Natural killer cell (primary cell): ENCODE data around the gene KANSL1. TPM values are rescaled to one million over a fixed set of nuclear protein-coding genes. Genes with fewer than 3 reads are reported as not detected.

Source experiments
- ATAC-seq, 3 donors: fragments of 150-1000 bp in 2 of 3; fragments of 200-7000 bp in 1 of 3; cut with Tn5 transposase; 1 replicate in 1 of 3; 2 replicates in 2 of 3; pipeline ENCODE4 v1.10.0; 2021; ENCODE audit warnings: mild to moderate bottlenecking in 2 of 3, moderate library complexity in 2 of 3
- DNase-seq, 2 donors: peaks; one replicate each; pipeline versions ENCODE4 v3.0.0 to v3.0.0-alpha.2; 2013 to 2021; ENCODE audit warnings: mixed read lengths in 1 of 2
- H3K27ac ChIP-seq: one replicate; pipeline ENCODE4 v1.5.1; 2013; ENCODE audit warnings: mild to moderate bottlenecking, low read length
- H3K27me3 ChIP-seq: one replicate; pipeline ENCODE4 v1.6.1; 2013; ENCODE audit warnings: low read length; ENCODE audit not compliant: control insufficient read depth, insufficient read depth
- H3K36me3 ChIP-seq: one replicate; pipeline ENCODE4 v1.6.1; 2013; ENCODE audit warnings: low read length; ENCODE audit not compliant: control insufficient read depth, insufficient read depth
- H3K4me1 ChIP-seq: one replicate; pipeline ENCODE4 v1.6.1; 2013; ENCODE audit warnings: low read length; ENCODE audit not compliant: control insufficient read depth, insufficient read depth
- H3K4me3 ChIP-seq: one replicate; pipeline ENCODE4 v1.5.1; 2013; ENCODE audit warnings: low read length
- H3K9me3 ChIP-seq: one replicate; pipeline ENCODE4 v1.6.1; 2013; ENCODE audit warnings: low read length; ENCODE audit not compliant: control insufficient read depth, insufficient read depth
- H3K27ac Mint-ChIP-seq, 2 donors: one replicate each; pipeline ENCODE4 v1.8.0; 2022; ENCODE audit warnings: mild to moderate bottlenecking in 2 of 2, mixed read lengths in 2 of 2, moderate library complexity in 1 of 2
- H3K27me3 Mint-ChIP-seq, 2 donors: one replicate each; pipeline ENCODE4 v1.8.0; 2022; ENCODE audit warnings: low read depth in 2 of 2, mixed read lengths in 2 of 2
- H3K36me3 Mint-ChIP-seq: one replicate; pipeline ENCODE4 v1.8.0; 2022; ENCODE audit warnings: mixed read lengths
- H3K4me1 Mint-ChIP-seq, 2 donors: one replicate each; pipeline ENCODE4 v1.8.0; 2022; ENCODE audit warnings: mixed read lengths in 2 of 2
- H3K4me3 Mint-ChIP-seq: one replicate; pipeline ENCODE4 v1.8.0; 2022; ENCODE audit warnings: mild to moderate bottlenecking, moderate library complexity, mixed read lengths
- H3K9me3 Mint-ChIP-seq, 2 donors: one replicate each; pipeline ENCODE4 v1.8.0; 2022; ENCODE audit warnings: mixed read lengths in 2 of 2
- WGBS: methylation state at CpG from one replicate; pipeline ENCODE4 v1.1.7; 2013; ENCODE audit warnings: missing lambda C conversion rate; ENCODE audit not compliant: insufficient coverage; 5-methylcytosine and 5-hydroxymethylcytosine counted together
- intact Hi-C: fragments of 100-400 bp; cut with micrococcal nuclease; formaldehyde crosslinking; loops from one replicate; pipeline ENCODE4 v1.14.2; 2022
- total RNA-seq, 4 donors: library from RNA; stranded (reverse); fragments of 120-200 nt in 1 of 4; gene quantifications; one replicate each; pipeline versions ENCODE4 v1.2.3 to v1.2.4, GENCODE V29; 2013 to 2022
- TF ChIP-seq, protein P1 (sequence below): fragments of 200-600 bp; IDR thresholded peaks from one replicate; pipeline ENCODE4 v1.8.0; 2022; ENCODE audit warnings: antibody characterized with exemption

KANSL1 gene
- total RNA-seq, 3 donors from 2014 or later (not counting 1 experiment from before 2014, with no cell fraction given), result 202 to 240 (median 220) TPM

DNA sequence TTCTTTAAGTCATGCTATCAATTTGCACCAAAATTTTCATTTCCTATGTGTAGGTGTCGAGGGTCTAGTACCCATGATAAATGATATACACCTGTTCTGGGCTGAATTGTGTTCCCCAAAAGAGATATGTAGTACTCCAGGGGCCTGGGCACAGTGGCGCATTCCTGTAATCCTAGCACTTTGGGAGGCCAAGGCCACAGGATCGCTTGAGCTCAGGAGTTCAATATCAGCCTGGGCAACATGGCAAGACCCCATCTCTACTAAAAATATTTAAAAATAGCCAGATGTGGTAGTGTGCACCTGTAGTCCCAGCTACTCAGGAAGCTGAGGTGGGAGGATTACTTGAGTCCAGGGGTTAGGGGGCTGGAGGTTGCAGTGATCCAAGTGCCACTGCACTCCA is 23.5 kb upstream of the KANSL1 start:
- Histone ChIP-seq H3K4me1 (no peaks in the 10 kb centered on the region), H3K36me3 (peaks cover 2% of the 10 kb centered on the region), H3K27ac (no peak overlapping the region), H3K27me3 (no peaks in the 10 kb centered on the region), H3K4me3 (no peak overlapping the region), H3K9me3 (no peaks in the 10 kb centered on the region)
- intact Hi-C loops, result no loop called here
- no peak overlapping the region for H3K27ac Mint-ChIP-seq
- peaks cover 10% of the 10 kb centered on the region for H3K36me3 Mint-ChIP-seq
- TF ChIP-seq, protein P1, sequence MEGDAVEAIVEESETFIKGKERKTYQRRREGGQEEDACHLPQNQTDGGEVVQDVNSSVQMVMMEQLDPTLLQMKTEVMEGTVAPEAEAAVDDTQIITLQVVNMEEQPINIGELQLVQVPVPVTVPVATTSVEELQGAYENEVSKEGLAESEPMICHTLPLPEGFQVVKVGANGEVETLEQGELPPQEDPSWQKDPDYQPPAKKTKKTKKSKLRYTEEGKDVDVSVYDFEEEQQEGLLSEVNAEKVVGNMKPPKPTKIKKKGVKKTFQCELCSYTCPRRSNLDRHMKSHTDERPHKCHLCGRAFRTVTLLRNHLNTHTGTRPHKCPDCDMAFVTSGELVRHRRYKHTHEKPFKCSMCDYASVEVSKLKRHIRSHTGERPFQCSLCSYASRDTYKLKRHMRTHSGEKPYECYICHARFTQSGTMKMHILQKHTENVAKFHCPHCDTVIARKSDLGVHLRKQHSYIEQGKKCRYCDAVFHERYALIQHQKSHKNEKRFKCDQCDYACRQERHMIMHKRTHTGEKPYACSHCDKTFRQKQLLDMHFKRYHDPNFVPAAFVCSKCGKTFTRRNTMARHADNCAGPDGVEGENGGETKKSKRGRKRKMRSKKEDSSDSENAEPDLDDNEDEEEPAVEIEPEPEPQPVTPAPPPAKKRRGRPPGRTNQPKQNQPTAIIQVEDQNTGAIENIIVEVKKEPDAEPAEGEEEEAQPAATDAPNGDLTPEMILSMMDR, result no peak
- no peaks in the 10 kb centered on the region for H3K27me3 Mint-ChIP-seq
- WGBS, result 98% methylated on average over 3 of the region's 3 CpGs
- no peak for DNase-seq
- peaks cover 14 to 18% of the 10 kb centered on the region in 2 donors for H3K4me1 Mint-ChIP-seq
- H3K9me3 Mint-ChIP-seq, result no peaks in the 10 kb centered on the region
- ATAC-seq, result no peak
- no peak overlapping the region for H3K4me3 Mint-ChIP-seq

DNA sequence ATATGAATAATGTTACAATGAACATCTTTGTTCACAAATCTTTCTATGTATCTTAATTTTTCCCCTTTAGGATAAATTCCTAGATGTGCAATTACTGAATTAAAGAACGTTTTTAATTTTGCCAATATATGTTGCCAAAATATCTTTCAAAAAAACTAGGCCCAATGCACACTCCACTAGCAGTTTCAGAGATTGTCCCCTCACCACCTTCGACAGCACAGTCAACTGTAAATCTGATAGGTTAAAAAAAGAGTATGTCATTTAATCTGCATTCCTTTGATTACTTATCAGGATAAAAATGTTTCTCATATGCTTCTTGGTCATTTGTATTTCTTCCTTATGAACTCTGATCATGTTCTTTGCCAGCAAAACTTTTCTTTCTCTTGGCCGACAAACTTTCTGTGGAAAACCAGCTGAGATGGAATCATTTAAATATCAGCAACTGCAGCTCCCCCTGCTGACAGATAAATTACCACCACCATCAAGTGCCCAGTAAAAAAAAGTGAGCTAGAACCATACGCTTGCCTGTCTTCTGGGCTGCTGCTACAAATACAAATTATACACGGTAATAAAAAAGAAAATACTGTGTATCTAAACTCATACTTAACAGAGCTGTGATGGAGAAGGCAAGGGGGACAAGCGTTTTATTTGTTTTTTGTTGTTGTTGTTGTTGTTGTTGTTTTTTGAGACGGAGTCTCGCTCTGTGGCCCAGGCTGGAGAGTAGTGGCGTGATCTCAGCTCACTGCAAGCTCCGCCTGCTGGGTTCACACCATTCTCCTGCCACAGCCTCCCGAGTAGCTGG is 19.6 kb upstream of the KANSL1 start:
- Histone ChIP-seq H3K36me3 (peaks cover 2% of the 10 kb centered on the region), H3K27me3 (no peaks in the 10 kb centered on the region), H3K4me3 (no peak overlapping the region), H3K9me3 (no peaks in the 10 kb centered on the region), H3K27ac (peak overlapping the region; percentile 51), H3K4me1 (no peaks in the 10 kb centered on the region)
- H3K9me3 Mint-ChIP-seq, result no peaks in the 10 kb centered on the region
- DNase-seq (peak; percentile 38 to 91), ATAC-seq (peak; percentile 84 to 98 (median 94))
- H3K27me3 Mint-ChIP-seq, result no peaks in the 10 kb centered on the region
- H3K27ac Mint-ChIP-seq, result peak overlapping the region; percentile 79 to 90
- intact Hi-C loops, result loop anchor here (1.0 kb wide), 3 partner anchors 19 to 211 kb away; no protein-coding TSS in a partner anchor
- peaks cover 10% of the 10 kb centered on the region for H3K36me3 Mint-ChIP-seq
- H3K4me3 Mint-ChIP-seq, result peak overlapping the region; percentile 79
- 42% methylated on average over 9 of the region's 11 CpGs for WGBS
- H3K4me1 Mint-ChIP-seq, result peaks cover 14 to 18% of the 10 kb centered on the region in 2 donors
- TF ChIP-seq, protein P1, result peak; percentile 75

DNA sequence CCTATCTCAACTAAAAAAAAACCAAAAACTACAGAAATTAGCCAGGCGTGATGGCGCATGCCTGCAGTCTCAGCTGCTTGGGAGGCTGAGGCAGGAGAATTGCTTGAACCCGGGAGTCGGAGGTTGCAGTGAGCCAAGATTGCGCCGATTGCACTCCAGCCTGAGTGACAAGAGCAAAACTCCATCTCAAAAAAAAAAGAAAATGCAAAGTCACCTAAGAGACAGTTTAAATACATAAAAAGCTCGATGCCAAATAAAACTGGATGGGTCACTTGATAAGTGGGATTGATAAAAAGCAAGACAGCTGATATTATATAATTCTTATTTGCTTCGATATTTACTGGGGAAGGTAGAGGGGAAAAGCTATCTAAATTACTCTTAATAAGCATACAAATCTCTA is 15.8 kb upstream of the KANSL1 start:
- DNase-seq, result no peak
- Mint-ChIP-seq H3K9me3 (no peaks in the 10 kb centered on the region), H3K4me3 (no peak overlapping the region), H3K27me3 (no peaks in the 10 kb centered on the region), H3K4me1 (peaks cover 9% of the 10 kb centered on the region in 2 donors), H3K36me3 (no peaks in the 10 kb centered on the region), H3K27ac (no peak overlapping the region)
- ATAC-seq, result no peak
- H3K36me3 ChIP-seq, result no peaks in the 10 kb centered on the region
- no peaks in the 10 kb centered on the region for H3K9me3 ChIP-seq
- no peak overlapping the region for H3K4me3 ChIP-seq
- no peak overlapping the region for H3K27ac ChIP-seq
- H3K4me1 ChIP-seq, result no peaks in the 10 kb centered on the region
- WGBS, result 98% methylated on average over 6 of the region's 8 CpGs
- no peaks in the 10 kb centered on the region for H3K27me3 ChIP-seq
- intact Hi-C loops, result no loop called here
- TF ChIP-seq, protein P1, result no peak
